ENCODE measurements around the gene TULP4.

TULP4 gene

DNA sequence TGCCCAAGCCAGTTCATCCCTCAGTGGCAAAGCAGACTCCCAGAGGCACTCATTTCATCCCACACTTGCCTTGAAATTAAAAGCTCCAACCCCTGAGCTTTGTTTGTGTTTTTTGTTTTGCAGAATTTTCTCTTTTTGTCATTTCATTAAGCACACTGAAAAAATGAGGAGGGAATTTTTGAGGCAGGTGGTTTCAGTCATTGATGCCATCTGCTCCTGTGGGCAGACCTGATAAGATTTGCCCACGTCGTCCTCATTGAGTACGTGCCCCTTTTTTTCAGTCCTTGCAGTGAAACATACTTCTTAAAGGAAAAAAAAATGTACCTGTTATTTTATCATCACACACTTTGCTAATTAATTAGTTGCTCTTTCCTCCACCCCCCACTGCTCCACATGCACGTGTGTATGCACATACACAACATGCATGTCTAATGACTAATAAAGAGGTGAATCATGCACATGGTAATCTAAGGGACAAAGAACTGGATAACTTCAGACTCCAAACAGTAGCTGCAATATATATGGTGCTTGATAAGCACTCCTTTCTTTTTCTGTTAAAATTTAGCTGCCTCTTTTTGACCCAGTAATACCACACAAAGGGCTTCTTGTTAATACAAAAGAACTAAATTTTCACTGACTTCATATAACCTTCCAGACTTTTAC lies 145.5 kb downstream of the TULP4 start:
- DNase-seq (ENCODE audit: low read depth) = peak; percentile 69
- H3K4me3 ChIP-seq (ENCODE audit: low read length) = no peak overlapping the region
- TF ChIP-seq, protein P1, sequence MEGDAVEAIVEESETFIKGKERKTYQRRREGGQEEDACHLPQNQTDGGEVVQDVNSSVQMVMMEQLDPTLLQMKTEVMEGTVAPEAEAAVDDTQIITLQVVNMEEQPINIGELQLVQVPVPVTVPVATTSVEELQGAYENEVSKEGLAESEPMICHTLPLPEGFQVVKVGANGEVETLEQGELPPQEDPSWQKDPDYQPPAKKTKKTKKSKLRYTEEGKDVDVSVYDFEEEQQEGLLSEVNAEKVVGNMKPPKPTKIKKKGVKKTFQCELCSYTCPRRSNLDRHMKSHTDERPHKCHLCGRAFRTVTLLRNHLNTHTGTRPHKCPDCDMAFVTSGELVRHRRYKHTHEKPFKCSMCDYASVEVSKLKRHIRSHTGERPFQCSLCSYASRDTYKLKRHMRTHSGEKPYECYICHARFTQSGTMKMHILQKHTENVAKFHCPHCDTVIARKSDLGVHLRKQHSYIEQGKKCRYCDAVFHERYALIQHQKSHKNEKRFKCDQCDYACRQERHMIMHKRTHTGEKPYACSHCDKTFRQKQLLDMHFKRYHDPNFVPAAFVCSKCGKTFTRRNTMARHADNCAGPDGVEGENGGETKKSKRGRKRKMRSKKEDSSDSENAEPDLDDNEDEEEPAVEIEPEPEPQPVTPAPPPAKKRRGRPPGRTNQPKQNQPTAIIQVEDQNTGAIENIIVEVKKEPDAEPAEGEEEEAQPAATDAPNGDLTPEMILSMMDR (IDR thresholded peaks at IDR 0.05; ENCODE audit: insufficient read depth, low read depth, low read length, missing control alignments) = no peak

GRCh38 chr6:158459726-158460125 lies 147.5 kb downstream of the TULP4 start:
- DNase-seq (ENCODE audit: low read depth) = no peak
- no peak overlapping the region for H3K4me3 ChIP-seq (ENCODE audit: low read length)
- TF ChIP-seq, protein P1 (IDR thresholded peaks at IDR 0.05; ENCODE audit: insufficient read depth, low read depth, low read length, missing control alignments) = no peak

GRCh38 chr6:158460602-158461169 lies 148.4 kb downstream of the TULP4 start:
- no peak overlapping the region for H3K4me3 ChIP-seq (ENCODE audit: low read length)
- DNase-seq (ENCODE audit: low read depth) = peak; percentile 64
- TF ChIP-seq, protein P1 (IDR thresholded peaks at IDR 0.05; ENCODE audit: insufficient read depth, low read depth, low read length, missing control alignments) = no peak

DNA sequence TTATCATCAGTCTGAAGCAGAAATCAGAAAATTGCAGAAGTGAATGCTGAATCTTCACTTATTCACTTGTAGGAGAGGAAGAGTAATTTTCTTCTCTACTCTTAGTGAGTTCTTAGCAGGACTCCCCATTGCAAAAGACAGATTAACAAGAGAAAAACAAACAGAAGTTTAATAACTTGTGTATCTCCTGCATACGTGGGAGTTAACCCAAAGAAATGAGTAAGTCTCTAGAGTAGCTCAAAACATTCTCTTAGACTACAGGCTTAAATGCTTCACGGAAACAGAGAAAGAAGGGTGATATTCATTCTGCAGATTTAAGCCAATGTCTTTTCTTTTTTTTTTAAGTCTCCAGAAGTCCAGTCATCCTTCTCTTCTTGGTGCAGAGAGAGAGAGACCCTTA lies 149.7 kb downstream of the TULP4 start:
- no peak for DNase-seq (ENCODE audit: low read depth)
- H3K4me3 ChIP-seq (ENCODE audit: low read length) = no peak overlapping the region
- TF ChIP-seq, protein P1 (IDR thresholded peaks at IDR 0.05; ENCODE audit: insufficient read depth, low read depth, low read length, missing control alignments) = no peak

GRCh38 chr6:158464483-158464882 lies 152.2 kb downstream of the TULP4 start:
- H3K4me3 ChIP-seq (ENCODE audit: low read length) = no peak overlapping the region
- DNase-seq (ENCODE audit: low read depth) = no peak
- TF ChIP-seq, protein P1 (IDR thresholded peaks at IDR 0.05; ENCODE audit: insufficient read depth, low read depth, low read length, missing control alignments) = no peak

DNA sequence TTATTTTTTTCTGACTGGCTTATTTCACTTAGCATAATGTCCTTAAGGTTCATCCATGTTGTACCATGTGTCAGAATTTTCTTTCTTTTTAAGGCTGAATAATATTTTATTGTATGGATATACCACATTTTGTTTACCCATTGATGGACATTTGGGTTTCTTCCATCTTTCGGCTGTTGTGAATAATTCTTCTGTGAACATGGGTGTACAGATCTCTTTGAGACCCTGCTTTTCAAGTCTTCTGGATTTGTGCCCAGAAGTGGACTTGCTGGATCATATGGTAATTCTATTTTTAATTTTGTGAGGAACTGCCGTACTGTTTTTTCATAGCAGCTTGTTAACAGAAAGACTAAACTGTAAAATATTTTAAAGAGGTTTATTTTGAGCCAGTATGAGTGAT lies 153.0 kb downstream of the TULP4 start:
- no peak overlapping the region for H3K4me3 ChIP-seq (ENCODE audit: low read length)
- DNase-seq (ENCODE audit: low read depth) = no peak
- TF ChIP-seq, protein P1 (IDR thresholded peaks at IDR 0.05; ENCODE audit: insufficient read depth, low read depth, low read length, missing control alignments) = no peak

GRCh38 chr6:158465747-158466146 lies 153.5 kb downstream of the TULP4 start:
- no peak for DNase-seq (ENCODE audit: low read depth)
- H3K4me3 ChIP-seq (ENCODE audit: low read length) = no peak overlapping the region
- TF ChIP-seq, protein P1 (IDR thresholded peaks at IDR 0.05; ENCODE audit: insufficient read depth, low read depth, low read length, missing control alignments) = no peak

All from epithelial cell of esophagus (primary cell).